MV-4-11 (cell line): Measurements from ENCODE around the gene INSIG2.
"Not testable (repeated sequence)": the region's sequence is repeated elsewhere in the genome, so short reads cannot be mapped to it uniquely, and the experiment has no call there.

ENCODE experiments used
- DNase-seq: peaks from one replicate; lab custom pipeline; 2025; lab: John Stamatoyannopoulos, UW

The INSIG2 gene

DNA sequence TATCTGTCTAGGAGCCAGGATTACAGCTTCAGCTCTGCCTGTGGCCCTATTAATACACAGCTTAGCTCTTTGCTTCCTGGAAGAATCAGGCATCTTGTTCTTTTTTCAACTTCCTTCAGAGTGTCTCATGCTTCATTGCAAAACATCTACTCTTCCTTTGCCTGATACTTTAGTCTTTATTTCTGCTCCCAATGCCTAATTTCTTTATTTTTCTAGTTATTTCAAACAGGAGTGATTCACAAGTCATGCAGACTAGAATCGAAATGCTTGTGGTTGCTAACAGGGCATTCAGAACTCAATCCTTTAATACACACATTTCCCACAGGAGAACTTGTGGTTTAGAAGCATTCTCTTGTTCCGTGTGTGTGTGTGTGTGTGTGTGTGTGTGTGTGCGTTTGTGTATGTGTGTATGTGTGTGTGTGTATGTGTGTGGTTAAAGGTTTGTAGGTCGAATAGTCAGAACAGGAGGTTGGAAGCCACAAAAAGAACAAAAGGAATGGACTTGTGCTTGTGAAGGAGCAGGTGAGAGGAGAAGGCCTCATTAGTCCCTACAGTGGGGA, 28.3 kb upstream of the INSIG2 start:
- DNase-seq, result peak; percentile 72

DNA sequence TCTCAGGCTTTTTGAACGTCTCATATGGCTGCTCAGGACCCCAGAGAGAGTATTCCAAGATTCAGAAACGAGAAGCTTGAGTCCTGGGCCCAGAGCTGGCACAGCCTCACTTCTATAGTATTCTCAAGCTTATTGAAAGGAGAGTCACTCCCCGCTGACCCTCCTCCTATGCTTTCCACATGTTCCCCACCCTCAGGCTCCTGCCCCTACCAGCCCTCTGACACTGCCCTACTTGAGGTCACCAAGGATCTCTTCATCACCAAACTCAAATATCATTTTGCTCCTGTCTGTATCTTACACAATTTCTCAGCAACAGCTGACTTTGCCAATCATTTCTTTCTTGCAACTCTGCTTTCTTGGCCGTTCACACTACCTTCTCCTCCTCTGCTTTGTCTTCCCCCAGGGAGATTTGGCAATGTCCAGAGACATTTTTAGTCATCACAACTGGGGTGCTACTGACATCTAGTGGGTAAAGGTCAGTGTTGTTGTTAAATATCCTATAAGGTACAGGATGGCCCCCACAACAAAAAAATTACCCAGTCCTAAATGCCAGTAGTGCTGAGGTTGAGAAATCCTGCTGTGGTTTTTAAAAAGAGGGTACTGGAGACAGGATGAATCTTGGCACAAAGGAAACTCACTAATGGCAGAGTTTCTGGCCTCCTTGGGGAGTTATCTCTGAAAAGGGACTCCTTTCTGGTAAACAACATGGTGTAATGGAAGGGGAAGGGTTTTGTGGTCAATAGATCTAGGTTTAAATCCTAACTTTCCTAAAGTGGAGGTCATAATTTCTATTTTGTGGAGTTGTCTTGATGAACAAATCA, 26.9 kb upstream of the INSIG2 start:
- DNase-seq, result peak; percentile 80

DNA sequence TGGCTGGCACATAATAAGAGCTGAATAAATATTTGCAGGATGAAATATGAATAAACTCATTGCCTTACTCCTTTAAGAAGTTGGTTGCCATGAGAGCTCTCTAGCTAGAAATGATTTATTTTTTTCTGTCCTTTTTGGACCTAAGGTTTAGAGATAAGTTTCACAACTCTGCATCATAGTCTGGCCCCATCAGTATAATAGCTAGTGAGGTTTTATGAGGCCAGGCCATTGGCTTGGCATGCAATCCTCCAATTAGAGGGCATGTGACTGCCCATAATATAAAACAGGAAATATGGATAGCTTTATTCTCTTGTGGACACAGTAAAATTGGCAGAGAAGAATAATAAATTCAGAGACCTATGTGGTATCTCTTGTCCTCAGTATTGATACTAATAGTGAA, 26.2 kb upstream of the INSIG2 start:
- DNase-seq, result no peak

GRCh38 chr2:118062669-118063068, 25.6 kb upstream of the INSIG2 start:
- no peak for DNase-seq

DNA sequence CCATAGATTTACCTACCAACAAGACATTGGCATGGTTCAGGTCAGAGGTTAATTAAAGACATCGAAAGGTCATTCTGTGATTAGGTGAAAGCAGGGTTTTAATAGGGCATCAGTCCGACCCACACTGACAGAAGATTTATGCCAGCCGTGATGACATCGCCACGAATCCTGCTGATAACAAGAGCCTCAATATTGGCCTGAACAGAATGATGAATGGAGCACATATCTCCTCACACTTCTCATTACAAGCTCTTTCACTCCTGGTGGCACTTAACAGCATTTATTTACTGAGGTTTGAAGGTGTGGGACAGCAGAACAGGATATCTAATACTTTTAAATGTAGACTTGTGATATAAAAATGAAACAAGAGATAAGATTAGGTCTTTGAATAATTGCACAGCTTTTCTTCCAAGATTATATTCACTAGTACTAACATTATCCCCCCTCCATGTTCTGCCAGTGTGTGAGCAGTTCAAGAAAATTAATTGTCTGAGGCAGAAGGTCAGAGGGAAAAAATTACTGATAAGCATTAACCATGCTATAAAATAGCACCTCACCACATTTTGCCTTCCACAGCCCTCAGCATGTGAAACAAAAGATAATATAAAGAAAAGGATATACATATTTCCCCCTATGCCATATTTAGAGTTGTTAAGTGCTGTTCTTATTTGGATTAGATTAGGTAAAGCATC, 23.1 kb upstream of the INSIG2 start:
- no peak for DNase-seq

- no peak for DNase-seq
These were observed 22.3 kb upstream of the INSIG2 start for GRCh38 chr2:118065921-118066511.

DNA sequence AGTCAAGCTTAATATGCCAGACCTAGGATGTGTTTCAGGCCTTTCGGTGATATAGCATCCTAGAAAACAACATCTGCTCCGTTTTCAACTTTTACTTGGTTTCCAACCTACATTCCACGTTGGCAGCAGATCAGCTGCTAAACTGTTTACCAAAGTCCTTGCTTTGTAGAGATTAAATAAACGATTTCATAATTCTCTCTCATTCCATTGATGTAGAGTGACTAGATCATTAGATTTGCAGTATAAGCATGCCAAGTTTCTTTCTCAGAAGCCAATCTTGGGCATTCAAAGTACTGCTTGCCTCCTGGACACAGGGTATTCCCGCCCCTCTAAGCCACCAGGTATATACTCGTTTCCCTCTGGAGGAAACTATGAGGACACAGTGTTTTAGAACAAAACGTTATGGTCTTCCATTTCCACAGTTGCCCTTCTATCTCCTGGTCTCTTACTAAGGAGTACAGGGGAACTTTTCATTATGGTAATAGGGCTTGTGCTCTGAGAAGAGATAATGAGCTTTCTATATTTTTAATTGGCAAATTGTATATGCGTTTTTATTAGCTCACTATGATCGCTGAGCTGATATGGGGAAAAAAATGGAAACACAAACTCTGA, 10.5 kb upstream of the INSIG2 start:
- DNase-seq, result no peak

GRCh38 chr2:118078734-118079133, 9.5 kb upstream of the INSIG2 start:
- DNase-seq, result no peak

- DNase-seq, result no peak
These were observed 3.7 kb upstream of the INSIG2 start for GRCh38 chr2:118084491-118085089.

- DNase-seq, result no peak
These were observed 2.9 kb upstream of the INSIG2 start for GRCh38 chr2:118085173-118086023.

GRCh38 chr2:118086024-118086633, 2.1 kb upstream of the INSIG2 start:
- DNase-seq, result no peak

DNA sequence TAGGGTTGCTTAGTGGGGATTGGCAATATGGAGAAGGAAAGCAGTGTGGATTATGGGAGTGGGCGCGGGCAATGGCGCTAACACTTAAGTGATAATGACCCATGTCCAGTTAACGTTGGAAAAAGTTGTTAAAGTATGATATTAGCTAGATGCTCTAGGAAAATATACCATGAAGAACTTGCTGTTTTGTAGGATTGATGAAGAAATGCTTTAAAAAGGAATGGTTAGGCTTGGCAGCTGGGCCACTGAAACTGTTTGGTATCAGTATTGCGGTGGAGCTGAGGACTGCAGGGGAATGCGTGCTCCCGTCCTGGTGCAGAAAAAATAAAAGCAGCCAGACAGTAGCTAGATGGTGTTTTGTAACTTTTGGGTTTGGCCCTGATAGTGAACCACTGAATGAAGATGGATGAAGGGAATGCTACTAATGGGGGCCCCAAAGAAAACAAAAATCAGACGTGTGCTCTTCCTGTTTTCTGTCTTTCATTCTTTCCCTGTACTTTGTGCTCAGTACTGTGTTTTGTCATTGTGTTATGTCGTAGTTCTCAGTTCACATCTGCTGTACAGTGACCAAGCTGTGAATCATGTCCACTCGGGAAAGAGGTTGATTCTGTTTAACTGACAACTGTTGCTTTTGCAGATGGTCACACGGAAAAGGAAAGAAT, 999 bp downstream of the INSIG2 start:
- peak; percentile 53 for DNase-seq

DNA sequence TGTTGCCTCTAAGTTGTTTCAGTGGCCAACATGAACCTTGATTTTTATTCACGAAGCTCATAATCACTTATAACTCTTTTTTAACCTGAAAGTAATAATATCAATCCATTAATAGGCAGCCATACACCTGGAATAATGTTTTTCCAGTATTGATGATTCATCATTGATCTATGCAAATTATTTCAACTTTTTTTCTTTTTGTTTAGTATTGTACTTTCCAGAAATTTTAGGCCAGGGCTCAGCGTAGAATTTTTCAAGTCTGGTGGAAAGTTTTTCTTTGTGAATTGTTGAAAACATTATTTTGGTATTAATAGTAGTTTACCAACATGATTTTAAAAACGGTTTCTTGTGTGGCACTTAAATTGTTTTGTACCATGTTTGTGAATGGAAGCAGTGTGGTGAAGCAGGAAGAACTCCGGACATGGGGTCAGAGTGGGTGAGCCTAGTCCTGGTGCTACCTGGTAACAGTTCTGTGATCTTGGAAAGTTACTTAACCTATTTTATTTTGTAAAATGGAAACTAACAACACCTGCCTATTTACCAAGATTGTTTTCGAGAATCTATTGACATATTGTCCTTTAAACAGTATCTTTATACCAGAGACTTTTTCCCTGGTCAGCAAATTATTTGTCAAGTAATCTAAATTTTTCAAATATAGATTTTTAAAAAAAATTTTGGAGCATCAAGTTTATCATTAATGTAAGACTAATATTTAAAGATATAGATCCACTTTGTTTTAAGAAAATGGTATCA, 2.3 kb downstream of the INSIG2 start:
- DNase-seq, result no peak

DNA sequence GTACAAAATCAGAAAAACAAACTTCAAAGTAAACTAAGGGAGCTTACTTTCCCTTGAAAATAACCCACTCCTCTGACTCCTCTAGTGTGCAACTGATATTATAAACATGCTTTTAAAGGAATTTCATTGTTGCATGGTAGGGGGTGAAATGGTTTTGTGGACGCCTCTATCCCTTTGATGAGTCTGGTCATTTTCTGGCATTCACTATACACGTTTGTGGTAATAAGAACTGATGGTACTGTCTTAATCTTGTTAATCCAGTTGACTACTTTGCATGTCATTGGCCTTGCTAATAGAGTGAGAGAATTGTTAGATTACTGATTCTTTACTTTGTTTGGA, 2.8 kb downstream of the INSIG2 start:
- no peak for DNase-seq

DNA sequence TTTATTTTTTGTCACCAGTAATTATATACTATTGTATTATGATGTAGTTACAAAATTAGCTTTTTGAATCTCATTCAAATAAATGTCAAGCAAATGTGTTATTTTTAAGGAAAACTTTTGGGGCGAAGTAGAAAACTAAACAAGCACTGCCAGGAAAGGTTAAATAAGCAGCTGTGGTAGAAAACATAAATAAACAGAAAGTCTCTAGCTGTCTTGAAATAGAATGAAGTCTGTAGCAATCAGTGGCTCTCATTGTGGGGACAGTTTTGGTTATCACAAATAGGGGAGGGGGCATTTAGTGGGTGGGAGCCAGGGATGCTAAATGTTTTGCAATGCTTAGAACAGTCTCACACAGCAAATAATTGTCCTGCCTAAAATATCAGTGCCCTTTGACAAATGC, 3.4 kb downstream of the INSIG2 start:
- no peak for DNase-seq

DNA sequence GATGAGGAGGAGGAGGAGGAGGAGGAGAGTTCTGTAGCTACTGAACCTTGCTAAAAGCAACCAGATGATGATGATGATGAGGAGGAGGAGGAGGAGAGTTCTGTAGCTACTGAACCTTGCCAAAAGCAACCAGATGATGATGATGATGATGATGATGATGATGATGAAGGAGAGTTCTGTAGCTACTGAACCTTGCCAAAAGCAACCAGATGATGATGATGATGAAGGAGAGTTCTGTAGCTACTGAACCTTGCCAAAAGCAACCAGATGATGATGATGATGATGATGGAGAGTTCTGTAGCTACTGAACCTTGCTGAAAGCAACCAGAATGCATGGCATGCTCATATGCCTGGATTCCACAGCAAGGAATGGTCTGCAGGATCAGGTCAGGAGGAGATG, 5.8 kb downstream of the INSIG2 start:
- not testable (repeated sequence) for DNase-seq

GRCh38 chr2:118094503-118094902, 6.2 kb downstream of the INSIG2 start:
- no peak for DNase-seq

DNA sequence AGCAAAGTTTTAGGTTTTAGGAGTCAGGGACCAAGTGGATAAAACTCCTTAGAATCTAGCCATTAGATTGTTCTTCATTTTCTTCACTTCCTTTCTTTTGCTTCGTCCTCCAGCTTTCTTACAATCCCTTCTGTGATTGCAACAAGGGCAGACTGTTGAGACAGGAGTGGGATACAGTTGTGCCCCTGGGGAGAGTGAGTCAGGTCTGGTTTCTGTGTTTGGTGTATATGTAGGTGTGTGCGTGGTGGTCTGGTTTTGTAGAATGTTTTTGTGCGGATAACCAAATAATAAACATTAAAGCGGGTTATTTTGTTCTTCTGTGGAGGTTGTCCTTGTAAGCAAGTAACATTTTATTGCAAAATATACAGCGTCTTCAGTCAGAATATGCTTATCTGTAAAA, 7.3 kb downstream of the INSIG2 start:
- peak; percentile 9 for DNase-seq

GRCh38 chr2:118097657-118098056, 9.4 kb downstream of the INSIG2 start:
- peak; percentile 92 for DNase-seq
